Choroid plexus epithelial cell (primary cell): ENCODE measurements around the gene NDUFV2.
A peak's percentile ranks its signal among the peaks of the same experiment; 100 is the strongest.

Experiments used
- DNase-seq: peaks from one replicate; pipeline ENCODE4 v3.0.0-alpha.2; 2010; ENCODE audit warnings: low read depth
- H3K4me3 ChIP-seq: 2 replicates; pipeline ENCODE4 v1.5.1; 2011; ENCODE audit warnings: low read depth, mild to moderate bottlenecking, control low read depth, low read length, moderate library complexity
- CTCF ChIP-seq: conservative IDR thresholded peaks from 2 replicates; pipeline ENCODE4 v1.5.1; 2011; ENCODE audit warnings: low read depth, mild to moderate bottlenecking, control low read depth, inconsistent platforms, low read length, moderate library complexity

Gene NDUFV2

DNA sequence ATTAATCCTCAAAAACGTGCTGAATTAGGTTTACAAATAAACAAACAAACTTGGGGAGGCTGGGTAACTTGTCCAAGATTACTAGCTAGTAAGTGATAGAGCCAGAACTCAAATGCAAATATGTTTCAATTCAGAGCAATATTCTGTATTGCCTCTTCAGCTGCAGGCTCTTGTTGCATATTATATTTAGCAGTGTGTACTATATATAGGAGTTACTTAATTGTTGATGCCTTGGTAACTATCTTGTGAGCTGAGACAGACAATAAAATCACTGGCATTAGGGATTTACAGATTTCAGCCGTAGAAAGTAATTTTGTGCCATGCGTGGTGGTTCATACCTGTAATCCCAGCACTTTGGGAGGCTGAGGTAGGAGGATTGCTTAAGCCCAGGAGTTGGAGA, 23.8 kb downstream of the NDUFV2 start:
- no peak for TF ChIP-seq CTCF
- H3K4me3 ChIP-seq = no peak overlapping the region
- no peak for DNase-seq

DNA sequence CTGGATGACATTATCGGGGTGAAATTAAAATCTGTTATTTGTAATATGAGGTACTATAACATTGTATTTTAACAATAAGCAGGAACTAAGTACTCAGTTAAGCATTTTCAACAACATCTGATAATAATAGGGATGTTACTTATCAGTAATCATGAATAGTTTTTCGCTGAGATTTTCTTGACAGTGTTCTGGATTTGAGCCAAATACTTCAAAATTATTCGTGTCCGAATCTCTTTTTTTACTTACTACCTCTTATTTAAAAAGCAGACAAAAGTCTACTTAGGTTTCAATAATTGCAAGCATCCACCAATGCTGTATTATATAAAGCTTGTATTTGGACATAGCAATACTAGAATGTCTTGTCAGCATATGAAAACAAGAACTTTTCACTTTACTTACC, 27.7 kb downstream of the NDUFV2 start:
- no peak overlapping the region for H3K4me3 ChIP-seq
- DNase-seq = no peak
- no peak for TF ChIP-seq CTCF

- DNase-seq = peak; percentile 60
- TF ChIP-seq CTCF = no peak
- no peak overlapping the region for H3K4me3 ChIP-seq
Observed at GRCh38 chr18:9130806-9131205, 28.3 kb downstream of the NDUFV2 start.

GRCh38 chr18:9132628-9133027, 30.1 kb downstream of the NDUFV2 start:
- no peak overlapping the region for H3K4me3 ChIP-seq
- DNase-seq = no peak
- TF ChIP-seq CTCF = no peak

DNA sequence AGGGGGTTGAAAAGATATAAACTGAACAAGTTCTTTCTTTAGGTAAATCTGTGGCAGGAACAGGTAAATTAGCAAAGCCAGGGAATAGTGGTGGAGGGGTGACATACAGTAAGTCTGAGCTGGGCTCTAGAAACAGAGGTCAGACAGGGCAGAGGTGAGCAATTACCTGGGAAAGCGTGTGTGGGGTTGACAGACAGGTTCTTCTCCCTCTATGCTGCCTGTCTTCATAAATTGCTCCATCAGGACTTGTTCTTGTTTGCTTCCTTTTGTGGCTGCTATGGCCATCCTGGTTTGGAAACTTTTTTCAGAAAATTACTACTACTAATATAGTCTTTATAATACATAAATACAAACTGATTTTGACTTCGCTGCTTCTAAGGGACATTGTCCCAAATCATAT, 30.7 kb downstream of the NDUFV2 start:
- no peak overlapping the region for H3K4me3 ChIP-seq
- DNase-seq = no peak
- no peak for TF ChIP-seq CTCF

DNA sequence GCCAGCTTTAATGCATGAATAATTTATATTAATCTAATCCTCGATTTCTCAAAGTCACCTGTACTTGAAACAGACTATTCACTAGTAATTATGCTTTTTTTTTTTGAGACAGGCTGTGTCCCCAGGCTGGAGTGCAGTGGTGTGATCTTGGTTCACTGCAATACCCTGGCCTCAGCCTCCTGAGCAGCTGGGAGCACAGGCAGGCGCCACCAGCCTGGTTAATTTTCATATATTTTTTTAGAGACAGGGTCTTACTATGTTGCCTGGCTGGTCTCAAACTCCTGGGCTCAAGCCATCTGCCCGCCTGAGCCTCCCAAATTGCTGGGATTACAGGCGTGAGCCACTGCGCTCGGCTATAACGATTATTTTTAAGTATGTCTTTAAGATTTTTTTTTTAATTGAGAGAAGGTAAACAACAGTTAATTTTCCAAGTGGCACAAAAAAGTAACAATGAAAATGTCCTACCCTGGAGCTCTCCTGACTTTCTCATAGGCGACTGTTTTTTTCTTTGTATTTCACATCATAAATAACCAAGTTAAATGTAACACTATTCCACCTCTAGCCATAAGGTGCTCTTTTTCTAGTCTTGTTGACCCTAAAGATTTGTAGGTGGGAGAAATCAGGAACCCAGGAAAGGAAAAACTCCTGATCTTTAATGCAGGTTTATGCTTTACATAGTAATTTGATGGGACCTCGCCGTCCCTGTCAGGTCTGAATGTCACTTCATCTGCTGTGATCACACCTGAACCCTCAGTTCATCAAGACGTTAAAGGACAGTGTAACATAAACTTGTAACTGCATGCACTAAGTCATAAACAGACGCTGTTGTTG, 32.8 kb downstream of the NDUFV2 start:
- no peak for TF ChIP-seq CTCF
- DNase-seq = no peak

DNA sequence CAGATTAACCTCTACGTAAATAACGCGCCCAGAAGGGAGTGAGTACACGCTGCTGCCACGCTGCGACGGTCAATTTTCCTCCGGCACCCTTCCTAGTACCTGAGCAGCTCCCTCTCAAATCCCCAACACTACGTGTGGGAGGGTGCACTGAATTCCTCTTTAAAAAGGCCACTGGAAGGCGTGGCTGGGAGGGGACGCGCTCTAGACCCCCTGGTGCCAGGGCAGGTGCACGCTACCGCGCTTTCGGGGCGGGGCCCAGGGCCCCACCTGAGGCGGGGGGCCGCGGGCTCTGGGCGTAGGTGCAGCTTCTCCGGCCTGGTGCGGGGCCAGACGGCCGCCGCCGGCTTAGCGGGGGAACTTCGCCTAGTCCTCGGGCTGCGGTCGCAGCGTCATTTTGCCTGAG, 33.4 kb downstream of the NDUFV2 start:
- TF ChIP-seq CTCF = no peak
- H3K4me3 ChIP-seq = peak overlapping the region; percentile 92
- peak; percentile 43 for DNase-seq

More for the DNA sequence above, 32.8 kb downstream of the NDUFV2 start:
- H3K4me3 ChIP-seq = peak overlapping the region; percentile 92
